Measurements from ENCODE around the gene BCL6B.

The BCL6B gene

DNA sequence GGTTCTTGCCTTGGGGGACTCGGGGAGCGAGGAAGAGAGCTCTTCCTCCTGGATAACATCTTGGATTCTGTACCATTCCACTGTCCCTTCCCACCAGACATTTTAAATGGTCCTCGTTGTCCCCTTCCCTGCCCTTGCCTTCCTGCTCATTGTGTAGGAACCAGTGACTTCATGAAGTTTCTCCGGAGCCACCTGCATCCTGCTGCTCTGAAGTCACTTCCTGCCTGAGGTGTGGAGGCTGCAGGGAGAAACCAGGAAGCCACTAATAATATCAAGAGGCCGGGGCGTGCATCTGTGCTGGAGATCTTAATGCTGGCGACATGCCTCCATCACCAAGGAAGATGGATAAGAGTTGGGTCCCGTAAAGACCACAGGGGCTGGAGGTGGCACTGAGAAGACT, 6.8 kb downstream of the BCL6B start:
- Histone ChIP-seq H3K4me3 (ENCODE audit: low read depth, low read length) (no peak overlapping the region), H3K9me3 (ENCODE audit: severe bottlenecking) (no peaks in the 10 kb centered on the region), H3K27me3 (ENCODE audit: insufficient read depth, low read depth, severe bottlenecking) (no peaks in the 10 kb centered on the region), H3K36me3 (no peaks in the 10 kb centered on the region; the same call in 1 of the 2 replicates), H3K27ac (no peak overlapping the region)
- TF ChIP-seq, protein P1, sequence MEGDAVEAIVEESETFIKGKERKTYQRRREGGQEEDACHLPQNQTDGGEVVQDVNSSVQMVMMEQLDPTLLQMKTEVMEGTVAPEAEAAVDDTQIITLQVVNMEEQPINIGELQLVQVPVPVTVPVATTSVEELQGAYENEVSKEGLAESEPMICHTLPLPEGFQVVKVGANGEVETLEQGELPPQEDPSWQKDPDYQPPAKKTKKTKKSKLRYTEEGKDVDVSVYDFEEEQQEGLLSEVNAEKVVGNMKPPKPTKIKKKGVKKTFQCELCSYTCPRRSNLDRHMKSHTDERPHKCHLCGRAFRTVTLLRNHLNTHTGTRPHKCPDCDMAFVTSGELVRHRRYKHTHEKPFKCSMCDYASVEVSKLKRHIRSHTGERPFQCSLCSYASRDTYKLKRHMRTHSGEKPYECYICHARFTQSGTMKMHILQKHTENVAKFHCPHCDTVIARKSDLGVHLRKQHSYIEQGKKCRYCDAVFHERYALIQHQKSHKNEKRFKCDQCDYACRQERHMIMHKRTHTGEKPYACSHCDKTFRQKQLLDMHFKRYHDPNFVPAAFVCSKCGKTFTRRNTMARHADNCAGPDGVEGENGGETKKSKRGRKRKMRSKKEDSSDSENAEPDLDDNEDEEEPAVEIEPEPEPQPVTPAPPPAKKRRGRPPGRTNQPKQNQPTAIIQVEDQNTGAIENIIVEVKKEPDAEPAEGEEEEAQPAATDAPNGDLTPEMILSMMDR (IDR thresholded peaks at IDR 0.05; ENCODE audit: low read depth, low read length): no peak
- DNase-seq: no peak

DNA sequence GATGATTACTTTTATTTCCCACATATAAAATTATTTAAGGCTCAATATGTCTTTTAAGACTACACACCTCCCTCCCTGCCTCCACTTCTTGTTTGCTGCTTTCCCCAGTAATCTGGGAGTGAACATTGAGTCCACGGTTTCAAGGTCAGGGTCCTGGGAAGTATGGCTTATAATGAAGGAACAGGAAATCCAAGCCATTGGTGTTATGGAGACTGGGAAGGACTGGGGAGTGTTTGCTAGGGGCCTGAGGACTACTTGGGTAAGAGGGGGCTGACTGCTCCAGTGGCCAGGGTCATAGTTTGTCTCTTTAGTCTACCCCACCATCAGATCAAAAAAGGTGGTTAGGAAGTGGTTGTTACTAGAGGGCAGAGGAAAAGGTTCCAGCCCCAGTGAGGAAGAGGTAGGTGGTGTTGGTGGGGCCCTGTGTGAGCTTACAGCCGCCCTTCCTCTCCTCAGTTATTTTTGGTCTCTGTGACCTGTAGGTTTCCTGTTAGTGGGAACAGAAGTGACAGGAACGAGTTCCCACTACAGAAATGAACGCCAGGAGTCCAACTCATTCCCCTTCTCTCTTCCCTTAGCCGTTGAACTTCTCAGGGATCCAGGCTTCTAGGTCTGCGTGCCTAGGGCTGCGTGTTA, 12.2 kb downstream of the BCL6B start:
- H3K9me3 ChIP-seq (ENCODE audit: severe bottlenecking): no peaks in the 10 kb centered on the region
- TF ChIP-seq, protein P1 (IDR thresholded peaks at IDR 0.05; ENCODE audit: low read depth, low read length): no peak
- H3K27ac ChIP-seq: peak overlapping the region; percentile 74
- H3K27me3 ChIP-seq (ENCODE audit: insufficient read depth, low read depth, severe bottlenecking): no peaks in the 10 kb centered on the region
- H3K4me3 ChIP-seq (ENCODE audit: low read depth, low read length): peak overlapping the region; percentile 88
- no peak for DNase-seq
- H3K36me3 ChIP-seq: no peaks in the 10 kb centered on the region

DNA sequence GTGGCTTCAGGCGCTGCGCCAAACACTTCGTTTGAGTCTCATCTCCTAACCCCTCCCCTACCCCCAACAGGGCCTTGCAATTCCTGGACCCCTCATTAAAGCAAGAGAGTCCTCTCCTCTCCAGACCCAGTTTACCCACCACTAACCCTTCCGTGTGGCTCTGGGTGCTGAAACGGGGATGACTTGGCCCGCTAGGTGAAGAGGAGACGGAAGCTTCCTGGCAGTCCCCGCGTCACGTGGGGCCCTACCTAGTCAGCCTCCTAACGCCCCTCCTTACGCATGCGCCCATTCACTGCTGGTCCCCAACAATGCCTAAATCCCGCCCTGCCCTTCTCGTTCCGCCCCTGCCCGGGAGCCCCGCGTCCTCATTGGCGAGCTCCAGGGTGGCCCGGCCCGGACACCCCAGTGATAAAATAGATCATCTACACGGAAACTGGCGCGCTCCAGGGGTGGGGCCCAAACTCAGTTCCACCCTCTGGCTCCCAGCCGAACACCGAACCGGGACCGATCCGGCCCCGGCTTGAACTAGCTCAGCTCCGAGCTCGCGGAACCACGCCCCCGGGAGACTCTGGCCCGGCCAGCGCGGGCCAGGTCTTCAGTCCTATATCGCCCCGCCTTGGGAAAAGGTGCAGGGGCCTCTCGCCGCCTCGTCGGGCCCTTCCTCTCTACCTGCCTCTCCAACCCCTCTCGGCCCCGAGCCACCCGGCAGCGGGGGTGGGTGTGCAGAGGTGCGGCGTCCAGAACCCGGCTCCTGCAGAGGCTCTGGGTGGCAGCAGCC, 12.9 kb downstream of the BCL6B start, which contains the start of gene SLC16A13:
Gene SLC16A13, plus strand, starts transcription at position 425 of the 778 bp plus-strand sequence. CDS start 368 bp downstream, outside the sequence.
- peak within 1 kb of the TSS; percentile 88 for H3K4me3 ChIP-seq (ENCODE audit: low read depth, low read length)
- H3K9me3 ChIP-seq (ENCODE audit: severe bottlenecking): no peaks in the 10 kb centered on the region
- no peaks in the 10 kb centered on the region for H3K27me3 ChIP-seq (ENCODE audit: insufficient read depth, low read depth, severe bottlenecking)
- DNase-seq: peak; percentile 97
- peak within 1 kb of the TSS; percentile 74 for H3K27ac ChIP-seq
- TF ChIP-seq, protein P1 (IDR thresholded peaks at IDR 0.05; ENCODE audit: low read depth, low read length): no peak
- no peaks in the 10 kb centered on the region for H3K36me3 ChIP-seq

DNA sequence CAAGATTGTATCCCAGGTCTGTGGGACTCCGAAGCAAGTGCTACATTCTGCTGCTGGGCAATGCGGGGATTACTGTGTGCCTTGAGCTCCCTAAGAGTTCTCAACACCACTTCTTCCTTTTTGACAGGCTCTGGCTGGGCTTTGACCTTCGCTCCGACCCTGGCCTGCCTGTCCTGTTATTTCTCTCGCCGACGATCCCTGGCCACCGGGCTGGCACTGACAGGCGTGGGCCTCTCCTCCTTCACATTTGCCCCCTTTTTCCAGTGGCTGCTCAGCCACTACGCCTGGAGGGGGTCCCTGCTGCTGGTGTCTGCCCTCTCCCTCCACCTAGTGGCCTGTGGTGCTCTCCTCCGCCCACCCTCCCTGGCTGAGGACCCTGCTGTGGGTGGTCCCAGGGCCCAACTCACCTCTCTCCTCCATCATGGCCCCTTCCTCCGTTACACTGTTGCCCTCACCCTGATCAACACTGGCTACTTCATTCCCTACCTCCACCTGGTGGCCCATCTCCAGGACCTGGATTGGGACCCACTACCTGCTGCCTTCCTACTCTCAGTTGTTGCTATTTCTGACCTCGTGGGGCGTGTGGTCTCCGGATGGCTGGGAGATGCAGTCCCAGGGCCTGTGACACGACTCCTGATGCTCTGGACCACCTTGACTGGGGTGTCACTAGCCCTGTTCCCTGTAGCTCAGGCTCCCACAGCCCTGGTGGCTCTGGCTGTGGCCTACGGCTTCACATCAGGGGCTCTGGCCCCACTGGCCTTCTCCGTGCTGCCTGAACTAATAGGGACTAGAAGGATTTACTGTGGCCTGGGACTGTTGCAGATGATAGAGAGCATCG, 15.4 kb downstream of the BCL6B start:
- TF ChIP-seq, protein P1 (IDR thresholded peaks at IDR 0.05; ENCODE audit: low read depth, low read length): peak; percentile 44
- no peaks in the 10 kb centered on the region for H3K36me3 ChIP-seq
- no peaks in the 10 kb centered on the region for H3K27me3 ChIP-seq (ENCODE audit: insufficient read depth, low read depth, severe bottlenecking)
- no peak for DNase-seq
- H3K27ac ChIP-seq: no peak overlapping the region
- H3K4me3 ChIP-seq (ENCODE audit: low read depth, low read length): no peak overlapping the region
- no peaks in the 10 kb centered on the region for H3K9me3 ChIP-seq (ENCODE audit: severe bottlenecking)

DNA sequence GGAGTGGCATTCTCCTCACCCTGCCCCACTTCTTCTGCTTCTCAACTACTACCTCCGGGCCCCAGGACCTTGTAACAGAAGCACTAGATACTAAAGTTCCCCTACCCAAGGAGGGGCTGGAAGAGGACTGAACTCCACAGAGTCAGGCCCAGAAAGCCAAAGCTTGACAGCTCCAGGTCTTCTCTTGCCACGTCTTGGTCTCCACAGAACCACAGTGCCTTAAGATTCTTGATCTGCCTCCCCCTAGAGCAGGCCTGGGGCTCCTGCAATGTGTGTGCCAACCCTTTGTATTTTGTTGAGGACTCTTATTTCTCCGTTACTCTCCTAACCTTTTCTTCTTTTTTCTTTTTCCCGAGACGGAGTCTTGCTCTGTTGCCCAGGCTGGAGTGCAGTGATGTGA, 17.0 kb downstream of the BCL6B start:
- Histone ChIP-seq H3K4me3 (ENCODE audit: low read depth, low read length) (no peak overlapping the region), H3K27ac (no peak overlapping the region), H3K9me3 (ENCODE audit: severe bottlenecking) (no peaks in the 10 kb centered on the region), H3K36me3 (no peaks in the 10 kb centered on the region), H3K27me3 (ENCODE audit: insufficient read depth, low read depth, severe bottlenecking) (no peaks in the 10 kb centered on the region)
- TF ChIP-seq, protein P1 (IDR thresholded peaks at IDR 0.05; ENCODE audit: low read depth, low read length): no peak
- no peak for DNase-seq

Measured in WERI-Rb-1 (cell line).